CD4-positive, alpha-beta T cell treated with Interleukin-10 for 1 hour (primary cell): ENCODE data around the gene FNBP1.

ENCODE experiments used
- DNase-seq: peaks from one replicate; pipeline ENCODE4 v3.0.0-alpha.2; 2020

The FNBP1 gene

DNA sequence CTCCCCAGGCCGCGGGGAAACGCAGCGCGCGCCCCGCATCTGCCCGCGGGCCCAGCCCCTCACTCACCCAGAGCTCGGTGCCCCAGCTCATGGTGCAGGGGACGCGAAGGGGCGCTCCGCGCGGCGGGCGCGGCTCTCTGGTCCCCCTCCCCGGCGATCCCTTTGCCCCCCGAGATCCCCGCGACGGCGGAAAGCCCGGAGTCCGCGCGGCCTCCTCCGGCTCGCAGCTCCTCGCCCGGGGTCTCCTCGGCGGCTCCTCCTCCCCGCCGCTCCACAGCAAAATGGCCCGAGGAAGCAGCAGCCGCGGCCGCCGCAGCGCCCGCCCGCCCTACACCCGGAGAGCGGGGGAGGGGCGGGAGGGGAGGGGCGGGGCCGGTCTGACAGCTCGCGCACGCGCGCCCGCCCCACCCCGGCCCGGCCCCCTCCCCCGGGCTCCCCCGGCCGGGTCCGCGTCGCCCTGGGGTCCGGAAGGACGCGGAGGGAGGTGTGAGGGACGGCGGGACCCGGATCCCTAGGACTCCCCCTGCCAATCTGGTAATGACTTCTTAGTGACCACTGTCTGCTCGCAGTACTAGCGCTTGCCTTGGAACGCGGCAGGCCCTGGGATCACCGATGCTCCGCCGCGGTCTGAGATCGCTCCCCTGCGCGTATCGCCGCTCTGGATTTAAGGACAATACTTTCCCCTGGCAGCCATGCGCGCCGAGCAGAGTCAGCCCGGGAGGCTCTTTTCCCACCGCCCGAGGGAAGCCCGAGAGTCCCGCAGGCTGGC lies at the start of gene FNBP1:
TSS of gene FNBP1 (minus strand) at position 305 of the 769 bp plus-strand sequence. CDS start at position 91, 214 bp downstream.
- DNase-seq = peak; percentile 85

DNA sequence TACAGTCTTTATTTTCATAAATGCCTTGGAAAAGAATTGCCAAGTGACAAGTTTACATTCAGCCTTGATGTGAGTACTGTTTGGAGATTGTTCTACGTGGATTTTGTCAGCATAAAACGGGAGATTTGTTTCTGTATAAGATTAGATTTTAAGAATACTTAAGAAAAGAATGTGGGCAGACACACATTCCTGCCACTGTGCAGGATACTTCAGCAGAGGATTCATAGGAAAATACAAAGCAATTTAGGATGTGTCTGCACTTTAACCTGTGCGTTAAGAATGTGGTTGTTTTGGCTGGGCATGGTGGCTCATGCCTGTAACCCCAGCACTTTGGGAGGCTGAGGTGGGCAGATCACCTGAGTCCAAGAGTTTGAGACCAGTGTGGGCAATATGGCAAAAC lies 47.9 kb upstream of the FNBP1 start:
- no peak for DNase-seq

DNA sequence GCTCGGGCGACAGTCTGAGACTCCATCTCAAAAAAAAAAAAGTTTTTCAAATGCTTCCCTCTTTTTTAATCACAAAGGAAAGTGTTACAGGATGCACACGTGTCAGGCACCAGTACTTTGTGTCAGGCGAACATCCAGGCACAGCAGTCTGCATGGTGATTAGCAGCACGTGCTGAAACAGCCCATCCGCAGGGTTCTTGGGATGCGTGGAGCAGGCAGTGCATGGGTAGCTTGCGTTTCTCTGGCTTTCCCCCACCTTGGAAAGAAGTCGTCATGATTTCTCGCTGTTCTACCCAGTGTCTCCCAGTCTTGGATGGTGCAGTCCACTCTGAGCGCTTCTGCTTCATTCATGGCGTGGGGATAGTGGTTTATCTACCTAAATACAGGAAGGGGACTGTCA lies 46.2 kb upstream of the FNBP1 start:
- no peak for DNase-seq

DNA sequence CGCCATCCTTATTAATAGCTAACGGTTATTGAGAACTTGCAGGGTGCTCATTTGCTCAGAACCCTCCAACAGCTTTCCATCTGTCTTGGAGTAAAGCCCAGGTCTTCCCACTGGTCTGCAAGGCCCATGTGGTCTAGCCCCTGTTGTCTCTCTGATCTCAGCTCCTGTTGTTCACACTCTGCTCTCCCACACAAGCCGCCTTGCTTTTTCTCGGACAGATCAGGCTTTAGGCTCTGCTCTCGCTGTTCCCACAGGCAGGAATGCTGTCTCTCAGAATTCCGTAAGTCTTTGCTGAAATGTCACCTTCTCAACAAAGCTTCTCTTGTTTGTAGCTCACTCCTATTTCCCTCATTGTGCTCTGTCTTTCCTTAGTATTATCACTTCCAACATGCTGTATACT lies 45.1 kb upstream of the FNBP1 start:
- DNase-seq = no peak

DNA sequence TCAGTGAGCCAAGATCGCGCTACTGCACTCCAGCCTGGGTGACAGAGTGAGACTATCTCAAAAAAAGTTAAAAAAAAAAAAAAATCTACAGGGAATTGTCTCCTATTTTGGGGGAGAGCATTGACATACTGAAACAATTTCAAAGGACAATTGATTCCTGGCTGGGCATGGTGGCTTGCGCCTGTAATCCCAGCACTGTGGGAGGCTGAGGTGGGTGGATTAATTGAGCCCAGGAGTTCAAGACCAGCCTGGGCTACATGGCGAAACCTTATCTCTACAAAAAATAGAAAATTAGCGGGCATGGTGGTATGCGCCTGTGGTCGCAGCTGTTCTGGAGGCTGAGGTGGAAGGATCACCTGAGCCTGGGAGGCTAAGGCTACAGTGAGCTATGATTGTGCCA lies 41.3 kb upstream of the FNBP1 start:
- DNase-seq = no peak

DNA sequence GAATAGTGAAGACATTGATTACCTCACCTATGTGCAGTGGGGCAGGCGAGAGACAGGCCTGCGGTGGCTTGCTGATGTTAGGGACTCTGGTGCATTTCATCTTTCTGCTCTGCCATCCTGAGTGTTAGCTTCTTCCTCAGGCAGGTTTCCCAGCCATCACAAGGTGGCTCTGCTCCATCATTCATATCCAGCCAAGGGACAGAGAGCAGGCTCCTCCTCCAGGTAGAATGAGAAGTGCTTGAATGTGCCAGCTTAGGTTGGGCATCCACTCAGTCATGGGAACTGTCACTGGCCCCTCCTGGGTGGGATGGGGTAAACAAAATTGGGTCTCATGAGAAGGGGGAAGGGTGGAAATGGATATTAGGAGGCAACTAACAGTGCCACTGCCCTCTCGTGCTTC lies 35.6 kb upstream of the FNBP1 start:
- no peak for DNase-seq

DNA sequence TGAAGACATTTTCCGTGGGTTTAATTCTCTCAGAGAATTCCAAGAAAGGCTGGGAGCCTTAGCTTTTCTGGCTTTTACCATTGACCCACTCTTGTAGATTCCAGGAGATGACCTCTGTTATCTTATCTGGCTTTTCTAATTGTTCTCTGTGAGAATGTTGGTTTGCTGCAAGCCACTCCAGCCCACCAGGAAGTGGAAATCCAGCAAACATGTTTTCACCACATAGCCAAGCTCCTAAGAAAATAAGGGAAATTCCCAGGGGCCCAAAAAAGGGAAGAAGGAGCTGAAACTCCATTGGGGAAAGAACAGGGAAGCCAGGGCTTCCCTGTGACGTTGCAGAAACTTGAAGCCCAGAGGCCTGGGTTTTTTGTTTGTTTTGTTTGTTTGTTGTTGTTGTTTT lies 30.4 kb upstream of the FNBP1 start:
- no peak for DNase-seq

DNA sequence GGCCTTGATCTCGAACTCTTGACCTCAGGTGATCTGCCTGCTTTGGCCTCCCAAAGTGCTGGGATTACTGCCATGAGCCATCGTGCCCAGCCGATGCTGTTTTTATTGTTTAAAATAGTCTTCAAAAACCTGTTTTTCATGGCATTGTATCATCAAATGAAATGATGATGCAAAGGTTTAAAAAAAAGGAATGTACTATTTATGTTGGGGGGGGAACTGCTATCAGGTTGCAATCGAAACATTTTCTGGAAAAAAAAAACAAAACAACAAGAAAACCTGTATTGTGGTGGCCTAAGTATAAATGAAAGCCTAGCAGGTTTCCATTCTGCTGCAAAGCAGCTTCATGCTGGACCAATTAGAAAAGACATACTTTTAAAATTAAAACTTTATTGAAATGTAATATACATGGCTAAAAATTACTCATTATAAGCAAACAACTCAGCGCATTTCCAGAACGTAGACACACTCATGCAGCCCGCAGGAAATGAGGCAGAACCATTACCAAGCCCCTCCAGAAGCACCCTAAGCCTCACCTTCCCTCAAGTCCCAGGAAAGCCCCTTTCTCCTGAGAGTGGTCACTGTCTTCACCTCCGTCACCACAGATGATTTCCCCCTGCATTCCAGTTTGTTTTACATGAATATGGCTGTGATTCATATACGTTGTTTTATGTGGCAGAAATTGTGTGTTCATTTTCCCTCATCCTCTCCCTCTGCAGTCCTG lies 29.7 kb upstream of the FNBP1 start:
- no peak for DNase-seq

DNA sequence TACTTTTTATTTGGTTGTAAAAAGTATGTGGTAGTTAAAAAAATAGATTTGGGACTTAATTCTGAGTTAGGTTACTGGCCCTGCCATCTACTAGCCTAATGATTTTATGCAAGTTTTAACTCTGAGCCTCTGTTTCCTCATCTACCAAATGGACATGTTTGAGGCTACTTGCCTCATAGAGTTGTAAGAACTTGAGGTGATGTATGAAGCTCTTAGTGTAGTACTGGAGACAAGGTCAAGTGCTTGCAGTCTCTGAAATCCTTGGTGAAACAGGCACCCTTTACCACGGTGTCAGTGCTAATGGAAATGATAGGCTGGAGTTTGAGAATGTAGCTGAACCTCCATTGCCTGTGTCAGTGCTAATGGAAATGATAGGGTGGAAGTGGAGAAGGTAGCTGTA lies 26.1 kb upstream of the FNBP1 start:
- DNase-seq = no peak

DNA sequence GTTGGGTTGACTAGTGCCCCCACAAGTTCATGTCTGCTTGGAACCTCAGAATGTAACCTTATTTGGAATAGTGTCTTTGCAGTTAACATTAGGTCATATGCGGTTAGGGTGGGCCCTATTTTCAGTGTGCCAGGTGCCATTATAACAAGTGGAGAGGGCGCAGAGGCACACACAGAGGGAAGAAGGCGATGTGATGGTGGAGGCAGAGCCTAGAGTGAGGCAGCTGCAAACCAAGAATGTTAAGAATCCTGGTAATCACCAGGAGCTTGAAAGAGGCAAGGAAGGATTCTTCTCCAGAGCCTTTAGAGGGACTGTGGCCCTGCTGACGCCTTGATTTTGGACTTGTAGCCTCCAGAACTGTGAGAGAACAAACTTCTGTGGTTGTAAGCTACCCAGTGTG lies 21.6 kb upstream of the FNBP1 start:
- DNase-seq = no peak

DNA sequence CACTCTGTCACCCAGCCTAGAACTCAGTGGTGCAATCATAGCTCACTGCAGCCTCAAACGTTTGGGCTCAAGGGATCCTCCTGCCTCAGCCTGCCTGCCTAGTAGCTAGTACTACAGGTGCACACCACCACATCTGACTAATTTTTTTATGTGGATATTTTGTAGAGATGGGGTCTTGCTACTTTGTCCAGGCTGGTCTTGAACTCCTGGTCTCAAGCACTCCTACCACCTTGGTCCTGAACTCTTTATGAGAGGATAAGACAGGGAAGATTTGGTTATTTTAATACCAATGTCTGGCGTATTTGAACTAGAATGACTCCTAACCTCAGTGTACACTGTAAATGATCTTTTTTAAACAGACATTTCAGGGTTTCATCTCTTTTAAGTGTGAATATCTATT lies 19.8 kb upstream of the FNBP1 start:
- DNase-seq = no peak

DNA sequence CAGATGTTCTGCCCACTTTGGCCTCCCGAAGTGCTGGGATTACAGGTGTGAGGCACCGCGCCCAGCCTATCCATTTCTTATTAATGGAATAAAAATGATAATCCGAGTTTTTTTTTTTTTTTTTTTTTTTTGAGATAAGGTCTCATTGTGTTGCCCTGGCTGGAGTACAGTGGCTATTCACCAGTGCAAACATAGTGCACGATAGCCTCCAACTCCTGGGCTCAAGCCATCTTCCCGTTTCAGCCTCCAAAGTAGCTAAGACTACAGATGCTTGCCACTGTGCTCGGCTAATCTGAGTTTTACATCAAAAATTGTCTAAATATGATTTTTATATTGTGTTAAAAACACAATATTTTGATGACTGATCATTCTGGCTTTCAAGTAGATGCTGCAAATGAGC lies 17.3 kb upstream of the FNBP1 start:
- no peak for DNase-seq

DNA sequence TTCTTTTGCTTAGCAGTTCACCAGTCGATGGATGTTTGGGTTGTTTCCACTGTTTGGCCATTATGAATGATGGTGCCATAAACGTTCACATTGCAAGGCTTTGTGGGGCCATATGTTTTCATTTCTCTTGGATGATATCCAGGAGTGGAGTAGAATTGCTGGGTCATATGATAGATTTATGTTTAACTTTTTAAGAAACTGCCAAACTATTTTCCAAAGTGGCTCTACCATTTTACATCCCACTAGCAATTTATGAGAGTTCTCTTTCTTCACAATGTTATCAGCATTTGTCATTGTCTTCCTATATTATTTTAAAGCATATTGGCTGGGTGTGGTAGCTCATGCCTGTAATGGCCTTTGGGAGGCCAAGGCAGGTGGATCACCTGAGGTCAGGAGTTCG lies 15.9 kb upstream of the FNBP1 start:
- no peak for DNase-seq

DNA sequence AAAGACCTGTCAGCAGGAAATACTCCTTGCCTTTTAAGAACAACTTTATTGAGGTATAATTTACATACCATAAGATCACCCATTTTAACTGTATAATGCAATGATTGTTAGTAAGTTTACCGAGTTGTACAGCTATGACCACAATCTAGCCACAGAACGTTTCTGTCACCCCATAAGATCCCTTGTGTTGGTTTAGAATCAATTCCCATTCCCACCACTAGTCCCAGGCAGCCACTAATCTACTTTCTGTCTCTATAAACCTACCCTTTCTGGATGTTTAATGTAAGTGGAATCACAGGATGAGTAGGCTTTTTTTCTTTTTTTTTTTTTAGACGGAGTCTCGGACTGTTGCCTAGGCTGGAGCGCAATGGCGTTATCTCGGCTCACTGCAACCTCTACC lies 15.2 kb upstream of the FNBP1 start:
- peak; percentile 18 for DNase-seq

DNA sequence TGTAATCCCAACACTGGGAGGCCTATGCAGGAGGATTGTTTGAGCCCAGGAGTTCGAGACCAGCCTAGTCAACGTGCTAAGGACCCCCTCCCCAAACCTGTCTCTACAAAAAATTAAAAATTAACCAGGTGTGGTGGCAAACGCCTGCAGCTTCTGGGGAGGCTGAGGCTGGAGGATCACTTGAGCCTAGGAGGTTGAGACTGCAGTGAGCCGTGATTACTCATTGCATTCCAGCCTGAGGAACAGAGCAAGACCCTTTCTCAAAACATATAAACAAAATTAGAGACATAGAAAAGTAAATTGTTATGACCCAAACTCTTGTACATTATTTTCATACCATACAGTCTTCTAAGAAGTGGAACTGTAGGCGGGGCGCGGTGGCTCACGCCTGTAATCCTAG lies 11.8 kb upstream of the FNBP1 start:
- DNase-seq = no peak

DNA sequence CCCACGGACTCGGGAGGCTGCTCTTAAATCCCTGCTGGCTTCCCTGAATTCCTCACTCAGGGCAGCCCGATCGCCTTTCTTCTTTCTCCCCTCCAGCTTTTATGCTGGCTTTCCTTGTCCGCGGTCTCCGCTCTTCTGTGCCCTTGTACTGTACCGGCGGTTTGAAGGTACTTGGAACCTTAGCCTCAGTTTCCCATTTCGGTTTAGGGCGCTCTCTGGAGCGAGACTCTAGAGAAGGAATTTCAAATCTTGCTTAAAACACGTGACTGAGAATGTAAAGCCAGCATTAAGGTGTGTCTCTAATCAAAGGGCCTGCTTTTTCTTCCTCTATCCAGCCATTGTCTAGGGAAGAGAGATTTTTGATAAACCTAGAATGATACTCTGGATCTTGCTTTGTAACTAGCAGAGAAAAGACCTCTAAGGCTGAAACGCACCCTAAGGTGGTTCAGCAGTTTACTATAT lies 11.4 kb upstream of the FNBP1 start:
- DNase-seq = no peak

DNA sequence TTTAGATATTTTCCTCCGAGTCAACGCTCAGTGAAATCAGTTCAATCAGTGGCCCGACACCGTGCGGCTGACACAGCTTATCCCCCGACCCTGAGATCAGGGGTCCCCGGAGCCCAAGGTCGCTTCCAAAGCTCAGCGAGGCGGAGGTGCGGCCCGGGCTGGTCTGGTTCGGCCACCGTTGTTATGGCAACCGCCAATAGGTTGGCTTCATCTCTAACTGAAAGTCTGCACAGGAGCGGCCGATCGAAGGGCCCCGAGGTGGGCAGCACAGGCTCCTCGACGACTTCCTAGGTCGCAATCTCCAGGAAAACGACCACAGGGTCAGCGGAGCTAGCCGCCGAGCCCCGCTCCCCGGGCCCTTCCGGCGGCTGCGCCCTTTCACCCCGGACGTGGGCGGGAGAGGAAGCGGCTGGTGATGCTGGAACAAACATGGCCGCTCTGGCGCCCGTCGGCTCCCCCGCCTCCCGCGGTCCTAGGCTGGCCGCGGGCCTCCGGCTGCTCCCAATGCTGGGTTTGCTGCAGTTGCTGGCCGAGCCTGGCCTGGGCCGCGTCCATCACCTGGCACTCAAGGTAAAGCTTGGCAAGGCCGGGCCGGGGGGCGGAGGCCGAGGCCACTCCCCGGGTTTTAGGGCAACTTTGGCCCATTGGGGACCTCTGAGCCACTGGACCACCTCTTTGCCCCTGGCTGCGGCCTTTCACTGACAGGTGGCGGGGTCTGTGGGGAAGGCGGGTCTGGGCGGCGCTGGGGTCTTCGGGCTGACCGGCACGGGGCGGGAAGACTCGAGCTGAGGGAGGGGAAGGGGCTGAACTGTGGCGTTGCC lies 10.7 kb upstream of the FNBP1 start, which contains the start of gene GPR107:
TSS of gene GPR107 (plus strand) at position 403 of the 821 bp plus-strand sequence. CDS start at position 430, 27 bp downstream.
- DNase-seq = peak; percentile 78

DNA sequence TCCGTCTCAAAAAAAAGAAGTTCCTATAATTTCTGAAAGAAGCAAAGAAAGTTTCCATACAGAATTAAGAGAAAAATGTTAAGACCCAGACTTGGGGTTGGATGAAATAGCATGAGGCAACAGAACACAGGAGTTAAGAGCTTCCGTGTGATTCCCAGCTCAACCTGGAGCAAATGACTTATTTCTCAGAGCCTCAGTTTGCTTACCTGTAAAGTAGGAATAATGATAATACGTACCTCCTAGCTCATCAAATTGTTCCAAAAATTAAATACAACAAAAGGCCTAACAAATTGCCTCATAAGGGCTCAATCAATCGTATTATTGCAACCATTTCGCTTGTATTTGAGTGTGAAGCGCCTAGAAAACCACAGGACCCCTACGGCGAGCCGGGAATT lies 10.1 kb upstream of the FNBP1 start:
- DNase-seq = no peak

DNA sequence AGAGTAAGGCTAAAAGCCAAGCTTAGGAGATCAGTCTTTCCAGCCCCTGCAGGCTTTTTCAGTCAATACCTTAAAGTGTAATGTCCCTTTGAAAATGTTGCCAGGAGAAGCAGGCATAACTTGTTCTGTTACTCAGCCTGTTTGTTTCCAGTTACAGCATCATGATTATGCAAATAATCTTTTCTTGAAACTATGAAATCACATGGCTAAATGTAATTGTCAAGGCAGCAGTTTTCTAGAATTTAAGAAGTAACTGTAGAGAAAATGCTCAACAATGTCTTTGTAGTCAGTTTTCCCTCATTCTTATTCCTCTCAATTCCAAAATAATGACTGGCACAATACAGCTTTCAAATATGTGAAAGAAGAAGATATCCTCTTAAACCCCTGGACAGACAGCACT lies 8.9 kb upstream of the FNBP1 start:
- DNase-seq = no peak

DNA sequence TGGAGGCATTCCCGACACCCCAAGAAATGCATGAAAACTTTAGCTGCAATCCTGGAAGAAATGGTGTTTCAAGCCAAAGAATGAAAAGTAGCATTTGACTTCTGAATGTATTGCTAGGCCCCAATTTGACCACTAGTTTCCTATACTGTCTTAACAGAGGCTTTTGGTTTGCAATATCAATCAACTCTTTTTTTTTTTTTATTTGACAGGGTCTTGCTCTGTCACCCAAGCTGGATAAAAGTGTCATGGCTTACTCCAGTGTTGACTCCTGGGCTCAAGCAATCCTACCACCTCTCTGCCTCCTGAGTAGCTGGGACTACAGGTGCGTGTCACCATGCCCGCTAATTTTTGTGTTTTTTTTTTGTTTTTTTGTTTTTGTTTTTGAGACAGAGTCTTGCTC lies 7.5 kb upstream of the FNBP1 start:
- no peak for DNase-seq

DNA sequence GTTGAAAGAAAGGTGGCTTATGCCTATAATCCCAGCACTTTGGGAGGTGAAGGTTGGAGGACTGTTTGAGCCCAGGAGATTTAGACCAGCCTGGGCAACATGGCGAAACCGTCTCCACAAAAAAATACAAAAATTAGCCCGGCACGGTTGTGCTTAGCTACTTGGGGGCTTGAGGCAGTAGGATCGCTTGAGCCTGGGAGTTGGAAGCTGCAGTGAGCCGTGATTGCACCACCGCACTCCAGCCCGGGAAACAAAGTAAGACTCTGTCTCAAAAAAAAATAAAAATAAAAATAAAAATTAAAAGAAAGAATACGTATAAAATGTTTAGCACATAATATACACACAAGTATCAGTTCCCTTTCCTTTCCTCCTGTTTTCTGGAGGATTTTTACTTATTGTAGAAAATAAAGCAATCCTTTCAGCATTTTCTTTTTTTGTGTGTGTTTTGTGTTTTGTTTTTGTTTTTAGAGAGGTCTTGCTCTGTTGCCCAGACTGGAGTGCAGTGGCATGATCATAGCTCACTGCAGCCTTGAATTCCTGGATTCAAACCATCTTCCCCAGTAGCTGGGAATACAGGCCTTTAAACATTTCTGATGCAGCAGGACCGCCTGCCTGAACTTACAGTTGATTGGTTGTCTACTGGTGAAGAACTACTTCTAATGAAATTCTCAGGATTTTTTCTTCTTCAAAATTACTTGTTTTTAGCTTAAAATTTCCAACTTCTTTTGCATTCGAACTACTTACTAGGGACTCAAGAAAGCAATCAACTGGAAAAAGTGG lies 6.6 kb upstream of the FNBP1 start:
- DNase-seq = no peak

DNA sequence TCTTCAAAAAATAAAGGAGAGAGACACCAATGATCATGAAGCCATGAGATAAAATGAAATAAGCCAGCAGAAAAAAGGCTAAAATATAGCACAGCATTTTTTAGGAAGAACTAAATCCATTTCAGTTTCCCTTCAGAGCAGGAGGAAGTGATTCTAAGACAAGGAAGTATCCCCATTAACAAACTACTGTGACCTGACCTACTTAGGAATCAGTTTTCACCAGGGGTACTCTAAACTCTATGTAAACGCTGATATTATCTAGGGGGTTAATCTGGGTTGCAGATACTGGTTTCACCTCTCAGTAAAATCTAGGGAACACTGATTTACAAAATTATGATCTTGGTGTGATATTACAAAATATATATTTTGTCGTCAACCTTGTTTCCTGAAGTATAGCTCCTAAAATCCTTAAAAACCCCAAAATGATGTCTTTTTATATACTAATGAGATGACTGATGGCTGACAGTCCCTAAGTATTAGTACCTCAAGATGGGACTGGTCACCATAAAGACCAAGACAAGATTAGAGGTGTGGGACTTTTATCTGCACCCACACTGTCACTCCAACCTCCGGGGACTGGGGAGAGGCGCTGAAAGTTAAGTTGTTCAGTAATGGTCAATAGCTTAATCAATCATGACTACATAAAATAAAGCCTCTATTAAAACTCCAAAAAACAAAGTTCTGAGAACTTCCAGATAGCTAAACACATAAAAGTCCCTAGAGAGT lies 2.9 kb upstream of the FNBP1 start:
- no peak for DNase-seq
